GM19099 (cell line): ENCODE results near the gene LPCAT1.

Source experiments
- POLR2A ChIP-seq: IDR thresholded peaks from 3 replicates; pipeline ENCODE4 v1.6.1; 2011; ENCODE audit warnings: low read depth; ENCODE audit not compliant: insufficient read length; ENCODE audit errors: extremely low read depth

LPCAT1 gene

DNA sequence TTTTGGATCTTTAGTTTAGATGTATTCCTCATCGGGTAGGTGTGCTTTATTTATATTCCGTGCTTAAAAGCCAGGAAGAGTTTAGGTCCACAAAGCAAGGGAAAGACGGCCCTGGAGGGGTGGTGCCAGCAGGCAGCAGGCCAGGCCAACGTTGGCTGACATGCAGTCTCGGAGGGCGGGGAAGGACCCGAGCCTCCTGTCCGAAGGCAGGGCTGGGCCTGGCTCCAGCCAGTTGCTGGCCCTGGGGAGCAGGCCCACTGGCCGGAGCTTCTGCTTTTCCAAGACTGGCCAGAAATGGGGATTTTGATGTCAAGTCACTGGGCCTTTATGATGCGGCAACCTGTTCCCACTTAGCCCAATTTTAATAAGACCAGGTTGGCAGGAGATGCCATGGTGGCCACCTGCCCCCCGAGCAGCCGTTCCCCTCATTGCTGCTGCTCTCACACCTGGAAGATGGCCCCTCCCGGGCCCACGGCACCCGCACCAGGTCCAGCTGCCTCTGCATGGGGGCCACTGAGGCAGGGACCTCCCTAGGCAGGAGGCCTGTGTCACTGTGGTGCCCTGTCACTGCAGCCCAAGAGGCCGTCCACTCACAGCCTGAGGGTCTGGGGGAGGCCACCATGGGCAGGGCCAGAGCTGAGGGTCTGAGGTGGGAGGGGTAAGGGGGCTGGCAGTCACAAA, 23.2 kb downstream of the LPCAT1 start:
- TF ChIP-seq POLR2A: no peak

DNA sequence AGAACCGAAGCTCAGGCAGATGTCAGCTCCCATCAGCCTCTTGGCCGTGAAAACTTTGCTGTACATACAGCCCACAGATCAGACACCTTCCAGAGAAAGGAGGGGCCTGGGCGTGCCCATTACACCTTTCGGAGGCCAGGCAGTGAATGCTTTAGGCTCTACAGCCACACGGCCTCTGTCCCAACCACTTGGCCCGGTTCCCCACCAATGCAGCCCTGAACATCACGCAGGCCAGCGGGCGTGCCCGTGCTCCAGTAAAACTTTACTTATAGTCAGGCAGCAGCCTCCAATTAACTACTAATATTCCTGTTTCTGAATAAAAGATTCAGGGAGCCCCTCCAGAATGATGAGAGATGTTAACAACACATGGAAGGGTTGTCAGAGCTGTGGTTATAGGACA, 23.9 kb downstream of the LPCAT1 start:
- TF ChIP-seq POLR2A: no peak

DNA sequence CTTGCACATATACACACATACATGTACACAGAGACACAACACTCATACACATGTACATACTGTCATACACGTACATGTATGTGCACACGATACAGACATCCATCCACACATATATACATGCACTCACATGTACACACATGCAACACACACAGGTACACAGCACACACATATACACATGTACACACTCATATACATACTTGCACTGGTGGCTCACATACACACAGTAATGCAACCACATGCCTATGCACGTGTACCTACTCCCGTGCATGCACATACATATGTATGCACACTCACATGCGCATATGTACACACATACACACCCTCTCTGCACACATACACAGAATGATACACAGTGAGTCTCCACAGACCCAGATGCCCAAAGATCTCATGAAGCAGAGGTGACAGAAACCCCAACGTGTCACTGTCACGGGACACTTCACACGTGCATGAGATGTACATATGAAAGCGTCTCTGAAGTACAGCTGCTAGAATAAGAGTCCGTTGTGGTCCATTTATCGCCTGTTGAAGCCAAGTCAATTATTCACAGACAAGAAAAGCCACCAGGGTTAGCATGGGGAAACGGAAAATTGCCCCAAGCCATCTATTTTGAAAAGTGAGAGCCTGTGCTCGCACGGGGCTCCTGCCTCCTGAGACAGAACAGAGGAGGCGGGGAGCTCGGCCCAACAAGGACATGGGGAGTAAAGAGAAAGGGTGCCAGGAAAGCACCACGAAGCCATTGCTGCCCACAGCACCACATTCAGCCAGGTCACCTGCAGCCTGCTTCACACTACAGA, 24.9 kb downstream of the LPCAT1 start:
- TF ChIP-seq POLR2A: no peak

DNA sequence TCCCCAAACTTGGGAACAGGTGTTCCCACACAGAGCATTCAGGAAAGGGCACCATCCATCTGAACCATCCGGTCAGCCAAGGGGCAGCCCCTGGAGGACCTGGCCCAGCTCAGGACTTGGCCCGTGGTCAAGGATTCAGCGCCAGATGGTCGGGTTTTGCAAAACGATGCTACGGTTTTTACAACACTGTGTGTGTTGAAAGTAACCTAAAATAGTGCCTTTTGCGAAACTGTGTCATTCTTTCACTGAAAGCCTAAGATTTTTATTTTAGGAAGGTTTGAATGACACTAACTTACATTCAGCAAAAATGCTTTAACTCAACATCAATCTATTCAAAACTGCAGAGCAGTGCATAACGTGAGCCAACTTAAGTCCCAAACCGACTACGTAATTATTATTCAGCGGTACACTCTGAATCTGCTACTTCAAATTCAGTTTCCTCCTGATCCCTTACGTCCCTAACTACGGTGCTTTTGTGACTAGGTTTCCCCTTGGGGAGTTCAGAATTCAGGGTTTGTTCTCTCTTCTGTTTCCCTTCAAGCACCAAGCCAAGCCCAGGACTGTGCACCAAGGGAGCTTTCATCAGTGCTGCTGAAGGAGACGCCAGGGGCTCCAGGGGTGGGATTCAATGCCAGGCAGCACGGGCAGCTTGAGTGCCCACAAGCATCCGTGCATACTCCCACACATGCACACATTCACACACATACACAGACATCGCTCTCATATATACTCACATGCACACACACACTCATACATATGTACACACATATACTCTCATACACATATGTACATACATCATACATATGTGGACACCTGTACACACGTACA, 25.8 kb downstream of the LPCAT1 start:
- TF ChIP-seq POLR2A: no peak

DNA sequence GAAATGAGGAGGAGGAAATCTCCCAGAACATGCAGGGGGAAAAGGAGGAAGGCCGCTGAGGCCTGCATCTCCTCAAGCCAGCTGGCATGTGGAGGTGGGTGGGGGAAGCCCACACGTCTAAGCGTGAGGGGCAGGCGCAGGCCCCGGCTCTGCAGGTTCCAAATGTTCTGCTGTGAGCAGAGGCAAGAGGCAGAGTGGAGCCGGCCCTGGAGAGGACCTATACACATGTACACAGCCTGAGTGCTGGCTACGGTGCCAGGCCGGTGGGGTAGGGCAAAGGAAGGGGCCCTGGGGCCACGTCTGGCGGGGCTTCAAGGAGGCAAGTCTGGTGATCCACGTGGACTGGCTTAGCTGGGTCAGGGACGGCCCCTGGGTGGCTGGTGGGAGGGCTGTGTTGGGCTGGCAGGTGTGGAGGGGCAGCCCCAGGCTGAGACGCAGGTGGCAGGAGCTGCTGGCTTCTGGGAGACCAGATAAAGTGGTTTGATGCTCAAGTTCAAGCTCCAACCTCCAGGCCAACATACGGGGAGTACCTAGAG, 26.4 kb downstream of the LPCAT1 start:
- no peak for TF ChIP-seq POLR2A

DNA sequence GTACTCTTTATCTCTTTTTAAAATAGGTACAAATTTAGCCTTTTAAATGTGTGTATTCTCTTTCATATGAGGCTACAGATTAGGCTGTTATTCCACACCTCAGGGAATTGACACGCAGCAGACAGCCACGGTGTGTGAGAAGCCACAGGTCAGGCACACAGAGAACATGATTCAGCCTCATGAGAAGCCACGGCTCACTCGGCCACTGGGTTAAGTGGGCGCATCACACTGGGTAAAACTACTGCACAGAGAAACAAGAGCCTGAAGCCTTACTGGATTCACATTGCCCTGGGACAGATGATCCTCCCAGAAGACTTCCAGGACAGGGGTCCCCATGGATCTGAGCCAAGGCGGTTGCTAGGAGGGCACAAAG, 28.2 kb downstream of the LPCAT1 start:
- peak; percentile 27 for TF ChIP-seq POLR2A

DNA sequence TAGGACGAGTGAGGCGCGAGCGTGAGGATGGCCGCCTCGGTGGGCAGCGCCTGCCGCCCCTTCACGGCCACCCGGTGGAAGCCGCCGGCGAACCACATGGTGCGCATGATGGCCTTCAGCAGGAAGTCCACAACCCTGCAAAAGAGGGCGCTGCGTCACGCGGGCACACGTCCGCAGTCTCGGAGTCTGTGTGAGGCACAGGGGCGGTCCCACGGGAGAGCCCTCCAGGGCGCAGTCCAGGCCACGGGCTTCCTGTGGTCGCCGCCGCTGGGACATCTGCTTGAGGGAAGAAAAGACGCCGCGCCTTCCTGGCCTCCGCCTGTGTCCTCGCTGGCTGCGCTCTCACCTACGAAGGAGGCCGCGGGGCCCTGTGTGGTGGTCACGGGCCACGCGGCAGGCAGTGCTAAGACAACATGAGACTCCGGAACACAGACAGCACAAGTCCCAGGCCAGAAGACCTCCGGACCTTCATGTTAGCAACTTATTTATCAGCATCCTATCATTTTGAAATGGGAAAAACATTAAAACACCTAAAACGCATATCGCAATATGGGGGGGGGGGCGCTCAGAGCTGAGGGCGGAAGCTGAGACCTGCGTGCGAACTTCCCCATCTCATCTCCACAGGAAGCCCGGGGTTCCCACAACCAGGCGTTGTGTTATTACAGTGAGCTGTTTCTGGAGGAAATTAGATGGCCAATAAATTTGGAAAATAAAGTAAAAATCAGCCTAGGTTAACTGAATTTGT, 28.8 kb downstream of the LPCAT1 start:
- TF ChIP-seq POLR2A: peak; percentile 56

DNA sequence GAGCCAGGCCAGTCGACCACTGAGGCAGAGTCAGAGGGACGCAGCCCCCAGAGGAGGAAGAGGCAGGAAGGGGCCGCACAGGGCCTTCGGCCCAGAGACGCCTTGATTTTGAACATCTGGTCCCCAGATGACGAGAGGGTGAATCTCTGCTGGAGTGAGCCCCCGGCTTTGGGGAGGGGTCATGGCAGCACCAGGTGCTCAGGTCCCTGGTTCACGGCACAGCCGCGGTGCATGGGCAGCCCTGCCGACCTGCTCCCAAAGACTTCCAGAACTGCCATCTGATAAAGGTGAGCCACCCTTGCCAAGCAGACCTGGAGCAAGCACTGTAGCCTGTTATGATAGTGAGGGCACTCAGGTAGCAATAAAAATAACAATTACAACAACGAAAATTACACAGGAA, 29.8 kb downstream of the LPCAT1 start:
- TF ChIP-seq POLR2A: no peak

DNA sequence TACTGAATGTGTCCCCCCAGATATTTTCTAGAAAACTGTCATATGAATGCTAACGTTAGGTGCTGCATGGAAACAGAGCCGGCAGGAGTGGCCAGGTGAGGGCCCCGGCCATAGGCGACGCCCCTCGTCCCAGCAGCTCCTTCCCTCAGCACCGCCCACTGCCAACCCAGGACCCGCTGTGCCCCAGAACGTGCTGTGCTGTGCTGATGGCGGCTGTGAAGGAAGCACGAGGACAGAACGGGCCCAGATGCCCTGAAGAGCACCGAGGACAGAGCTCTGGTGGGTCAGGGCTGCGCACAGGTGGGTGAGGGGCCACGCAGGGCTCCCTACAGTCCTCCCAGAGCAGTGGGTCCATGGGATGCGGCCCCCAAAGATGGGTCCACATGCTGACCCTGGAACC, 30.3 kb downstream of the LPCAT1 start:
- no peak for TF ChIP-seq POLR2A

DNA sequence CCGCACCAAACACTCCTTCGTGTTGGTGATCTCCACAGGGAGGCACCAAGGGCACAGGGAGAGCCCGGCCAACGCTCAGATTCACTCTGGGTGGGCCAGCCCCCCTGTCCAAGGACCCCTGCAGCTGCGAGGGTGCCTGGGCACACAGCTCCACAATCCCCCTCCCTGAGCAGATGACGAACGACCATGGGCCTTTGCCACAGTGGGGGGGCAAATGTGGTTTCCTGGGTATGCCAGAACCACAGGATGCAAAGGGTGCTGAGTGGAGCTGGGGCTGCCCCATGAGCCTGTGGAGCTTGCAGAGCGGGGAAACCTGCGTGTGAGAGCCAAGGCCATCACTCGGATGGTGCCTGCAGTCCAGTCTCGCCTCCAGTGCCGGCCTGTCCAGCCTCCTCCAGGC, 31.0 kb downstream of the LPCAT1 start:
- TF ChIP-seq POLR2A: no peak

DNA sequence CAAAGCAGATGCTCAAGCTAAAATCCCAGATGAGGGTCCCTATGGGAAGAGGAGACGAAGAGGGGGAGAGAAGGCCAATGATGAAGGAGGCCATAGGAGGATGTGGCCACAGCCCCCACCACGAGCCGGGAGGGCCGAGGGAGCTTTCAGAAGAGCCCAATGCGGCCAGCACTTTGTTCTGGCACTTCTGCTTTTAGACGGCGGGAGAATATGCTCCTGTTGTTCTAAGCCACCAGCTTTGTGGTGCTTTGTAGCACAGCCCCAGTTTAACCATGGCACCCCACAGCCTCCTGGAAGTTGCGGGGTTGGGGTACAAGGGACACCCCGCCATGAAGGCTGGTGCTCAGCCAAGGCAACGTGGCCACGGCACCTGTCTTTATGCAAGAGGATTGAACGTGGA, 33.4 kb downstream of the LPCAT1 start:
- TF ChIP-seq POLR2A: peak; percentile 22

DNA sequence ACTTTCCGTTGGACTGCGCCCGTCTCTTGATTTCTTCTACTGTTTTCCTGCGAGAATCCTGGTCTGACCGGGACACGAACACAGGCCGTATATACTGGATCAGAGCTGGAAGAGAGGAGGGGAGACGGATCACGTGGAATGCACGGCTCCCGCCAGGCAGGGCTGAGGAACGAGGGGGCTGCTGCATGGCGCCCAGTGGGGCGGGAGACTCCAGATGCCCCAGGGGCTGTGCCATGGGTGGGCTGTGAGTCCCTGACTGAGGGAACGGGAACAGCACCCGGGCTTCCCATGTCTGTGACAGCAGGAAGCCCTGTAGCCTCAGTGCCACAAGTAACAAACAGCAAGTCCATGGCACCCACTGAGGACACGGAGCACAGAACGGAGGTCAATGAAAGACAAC, 34.0 kb downstream of the LPCAT1 start:
- no peak for TF ChIP-seq POLR2A

DNA sequence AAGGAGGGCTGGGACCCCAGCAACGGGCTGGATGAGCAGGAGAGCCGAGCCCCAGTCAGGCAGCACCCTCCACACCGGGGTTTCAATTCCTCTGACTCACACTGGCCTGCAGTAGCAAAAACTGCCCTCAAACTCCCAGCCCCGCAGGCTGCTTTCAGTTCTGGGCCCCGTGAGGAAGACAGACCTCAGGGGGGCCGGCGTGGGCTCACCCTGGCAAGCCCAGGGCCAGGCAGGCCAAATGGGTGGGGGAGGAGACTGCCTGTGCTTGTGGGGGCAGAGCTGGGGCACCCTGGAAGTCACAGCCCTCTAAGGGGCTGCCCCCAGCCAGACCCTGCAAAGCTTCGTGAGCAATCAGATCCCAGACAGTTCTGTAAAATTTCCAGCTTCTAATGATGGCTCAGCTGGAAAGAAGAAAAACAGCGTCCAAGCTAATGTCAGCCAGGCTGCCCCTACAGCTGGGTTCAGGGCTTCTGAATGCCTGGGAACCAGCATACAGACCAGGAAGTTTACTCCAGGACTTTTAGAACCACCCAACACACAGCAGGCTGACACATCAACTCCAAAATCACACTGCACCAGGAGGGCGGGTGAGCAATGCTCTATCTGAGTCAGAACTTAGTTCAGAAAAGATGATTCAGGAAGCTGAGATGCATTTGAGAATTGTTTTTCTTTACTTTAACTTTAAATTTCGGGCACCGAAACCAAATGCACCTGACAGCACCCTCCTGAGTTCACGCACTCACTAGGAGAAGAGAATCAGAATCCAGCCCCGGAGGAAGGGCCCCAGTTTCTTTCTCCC, 34.7 kb downstream of the LPCAT1 start:
- peak; percentile 36 for TF ChIP-seq POLR2A
